DND-41 (cell line): ENCODE data around the gene CPNE4.

Source experiments
- CTCF ChIP-seq: IDR thresholded peaks from 2 replicates; pipeline ENCODE4 v1.5.1; 2012; ENCODE audit warnings: borderline replicate concordance, low read length, moderate library complexity, mild to moderate bottlenecking; ENCODE audit not compliant: poor library complexity, severe bottlenecking; ENCODE audit errors: extremely low read depth
- EZH2 ChIP-seq: IDR thresholded peaks from 3 replicates; pipeline ENCODE4 v1.6.1; 2012; ENCODE audit warnings: borderline replicate concordance, low read depth, mild to moderate bottlenecking, moderate library complexity, low read length, inconsistent platforms; ENCODE audit not compliant: severe bottlenecking

- no peak for TF ChIP-seq CTCF
- no peak for TF ChIP-seq EZH2
Observed at GRCh38 chr3:131750256-131750655, 284.6 kb downstream of the CPNE4 start.
